Measurements from ENCODE around the gene MAN2C1.

DNA sequence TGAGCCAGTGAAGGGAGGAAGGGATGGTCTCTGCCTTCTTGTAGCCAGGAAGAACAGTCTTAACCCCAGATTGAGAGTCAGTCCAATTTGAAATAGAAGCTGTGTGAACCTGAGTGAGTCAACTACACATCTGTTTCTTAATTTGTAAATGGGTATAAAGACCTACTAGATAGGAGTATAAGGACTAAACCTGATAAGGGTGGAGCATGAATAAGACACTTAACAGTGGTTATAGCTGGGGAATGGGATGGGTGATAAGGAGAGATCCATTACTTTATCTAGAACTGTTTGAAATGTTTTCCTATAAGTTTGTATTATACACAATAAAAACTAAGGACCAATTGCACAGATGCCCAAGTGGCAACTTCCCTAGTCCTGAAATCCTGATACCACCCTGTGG is 1.4 kb downstream of the MAN2C1 start:
- TF ChIP-seq, protein P1, sequence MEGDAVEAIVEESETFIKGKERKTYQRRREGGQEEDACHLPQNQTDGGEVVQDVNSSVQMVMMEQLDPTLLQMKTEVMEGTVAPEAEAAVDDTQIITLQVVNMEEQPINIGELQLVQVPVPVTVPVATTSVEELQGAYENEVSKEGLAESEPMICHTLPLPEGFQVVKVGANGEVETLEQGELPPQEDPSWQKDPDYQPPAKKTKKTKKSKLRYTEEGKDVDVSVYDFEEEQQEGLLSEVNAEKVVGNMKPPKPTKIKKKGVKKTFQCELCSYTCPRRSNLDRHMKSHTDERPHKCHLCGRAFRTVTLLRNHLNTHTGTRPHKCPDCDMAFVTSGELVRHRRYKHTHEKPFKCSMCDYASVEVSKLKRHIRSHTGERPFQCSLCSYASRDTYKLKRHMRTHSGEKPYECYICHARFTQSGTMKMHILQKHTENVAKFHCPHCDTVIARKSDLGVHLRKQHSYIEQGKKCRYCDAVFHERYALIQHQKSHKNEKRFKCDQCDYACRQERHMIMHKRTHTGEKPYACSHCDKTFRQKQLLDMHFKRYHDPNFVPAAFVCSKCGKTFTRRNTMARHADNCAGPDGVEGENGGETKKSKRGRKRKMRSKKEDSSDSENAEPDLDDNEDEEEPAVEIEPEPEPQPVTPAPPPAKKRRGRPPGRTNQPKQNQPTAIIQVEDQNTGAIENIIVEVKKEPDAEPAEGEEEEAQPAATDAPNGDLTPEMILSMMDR (IDR thresholded peaks at IDR 0.05; ENCODE audit: low read length): no peak
- TF ChIP-seq EZH2 (optimal IDR thresholded peaks at IDR 0.05; ENCODE audit: low read depth, low read length): no peak
